T-helper 22 cell (primary cell): ENCODE measurements around the gene ATAD1.
"Not testable (repeated sequence)": the region's sequence is repeated elsewhere in the genome, so short reads cannot be mapped to it uniquely, and the experiment has no call there.

ENCODE experiments used
- DNase-seq: peaks from one replicate; pipeline ENCODE4 v3.0.0-alpha.2; 2020; ENCODE audit warnings: low read depth

ATAD1 gene

DNA sequence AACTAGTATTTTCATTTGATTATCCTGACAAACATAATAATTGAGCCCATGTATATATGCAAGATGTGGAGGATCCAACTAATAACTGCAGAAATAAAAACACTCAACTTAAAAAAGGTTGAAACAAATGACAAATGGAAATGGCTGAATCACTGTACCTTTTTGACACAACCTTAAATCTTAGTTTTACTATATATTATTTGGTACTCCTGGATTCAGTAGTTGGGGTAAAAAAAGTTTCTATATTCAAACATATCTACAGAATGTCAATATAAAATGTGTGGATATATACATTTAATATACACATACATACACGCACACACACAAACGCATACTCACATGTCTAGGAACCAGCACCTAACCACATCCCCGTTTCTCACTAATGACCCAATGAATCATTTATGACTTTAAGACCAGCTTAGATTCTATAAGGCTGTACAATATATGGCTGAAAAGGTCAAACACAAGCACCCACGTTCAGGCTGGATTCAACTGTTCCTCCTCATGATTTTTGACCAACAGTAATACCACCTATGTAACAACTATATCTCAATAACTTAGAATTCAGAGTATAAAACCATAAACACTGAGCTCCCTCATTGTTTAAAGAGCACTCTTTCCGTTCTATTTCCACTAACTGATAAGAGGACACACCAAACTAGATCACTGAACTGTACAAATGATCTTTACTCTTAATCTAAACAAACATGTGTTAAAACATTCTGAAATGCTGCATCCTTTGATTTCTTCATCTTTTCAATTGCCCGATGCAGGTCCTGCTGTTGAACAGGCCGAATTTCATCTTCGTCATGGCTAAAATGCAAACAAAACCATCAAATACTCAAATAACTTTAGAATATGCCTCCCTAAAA is 63.8 kb downstream of the ATAD1 start:
- DNase-seq, result no peak

DNA sequence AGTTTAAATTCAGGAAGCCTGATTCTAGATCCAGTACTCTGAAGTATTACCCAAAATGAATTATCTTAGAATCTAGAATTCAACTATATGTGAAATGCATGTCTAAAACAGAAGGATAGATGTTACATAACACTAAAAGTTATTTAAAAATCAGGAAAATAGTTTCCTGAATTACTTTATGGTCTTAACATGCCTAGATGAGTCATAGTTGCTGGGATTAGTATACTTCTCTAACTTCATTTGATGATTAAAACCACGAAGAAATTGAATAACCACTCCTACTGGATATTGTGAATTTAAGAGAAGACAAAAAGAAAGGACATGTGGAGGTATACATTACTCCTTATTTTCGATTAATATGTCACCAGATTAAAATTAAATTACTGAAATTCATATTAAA is 65.5 kb downstream of the ATAD1 start:
- no peak for DNase-seq

DNA sequence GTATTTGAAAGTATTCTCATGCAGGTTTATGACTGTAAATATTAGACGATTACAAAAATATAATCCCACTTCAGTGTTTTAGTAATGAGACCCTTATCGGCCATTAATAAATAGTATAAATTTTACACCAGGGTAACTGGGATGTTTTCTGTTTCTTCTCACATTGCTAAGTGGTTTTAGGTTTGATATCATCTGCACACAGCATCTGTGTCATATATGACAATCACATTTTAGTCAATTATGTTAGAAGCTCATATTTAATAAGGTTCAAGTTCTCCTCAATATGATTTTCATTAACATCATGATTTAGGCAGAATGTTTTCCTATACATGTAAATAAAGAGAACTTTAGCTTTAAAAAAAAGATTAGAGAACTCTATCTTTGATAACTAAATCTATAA is 66.8 kb downstream of the ATAD1 start:
- DNase-seq, result no peak

DNA sequence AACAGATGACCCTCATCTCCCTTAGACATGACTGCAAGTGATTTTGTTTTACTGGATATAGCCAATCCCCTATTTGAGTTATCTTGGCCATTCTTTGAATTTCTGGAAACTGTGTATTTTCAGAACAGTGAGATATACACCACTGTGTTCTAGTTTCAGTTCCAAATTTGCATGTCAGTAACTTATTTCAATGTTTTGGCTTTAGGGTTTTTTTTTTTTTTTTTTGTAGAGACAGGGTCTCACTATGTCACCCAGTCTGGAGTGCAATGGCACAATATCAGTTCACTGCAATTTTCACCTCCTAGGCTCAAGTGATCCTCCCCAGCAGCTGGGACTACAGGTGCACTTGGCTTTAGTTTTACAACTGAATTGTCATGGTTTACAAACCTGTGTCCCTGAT is 67.2 kb downstream of the ATAD1 start:
- no peak for DNase-seq

DNA sequence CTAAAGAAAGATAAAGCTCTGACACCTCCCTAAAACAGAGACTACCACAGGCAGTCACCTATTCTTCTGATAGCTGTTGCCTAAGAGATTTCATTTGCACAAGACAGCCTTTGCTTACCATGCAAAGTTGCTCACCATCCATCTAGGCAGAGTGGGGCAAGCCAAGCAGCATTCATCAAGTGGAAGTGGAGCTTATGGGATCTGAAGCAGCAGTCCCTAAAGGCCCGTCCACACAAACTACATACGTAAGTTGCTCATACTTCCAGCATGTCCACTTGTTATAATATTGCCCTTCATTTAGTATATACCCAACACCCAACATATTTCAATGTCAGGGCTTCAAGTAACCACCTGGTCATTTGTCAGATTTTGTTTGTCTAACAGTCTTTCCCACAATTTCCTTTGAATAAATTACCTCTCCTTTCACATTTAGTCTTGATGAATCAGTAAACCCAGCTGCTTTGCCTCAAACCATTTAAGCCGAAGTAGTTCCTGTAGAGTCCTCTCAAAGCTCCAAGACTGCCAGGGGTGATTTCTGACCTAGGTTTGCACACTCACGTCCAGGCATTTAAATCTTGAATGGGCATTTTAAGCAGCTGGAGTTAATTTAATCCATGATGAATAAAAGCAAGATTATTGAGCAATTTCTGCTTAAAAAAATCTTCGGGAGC is 67.9 kb downstream of the ATAD1 start:
- no peak for DNase-seq

DNA sequence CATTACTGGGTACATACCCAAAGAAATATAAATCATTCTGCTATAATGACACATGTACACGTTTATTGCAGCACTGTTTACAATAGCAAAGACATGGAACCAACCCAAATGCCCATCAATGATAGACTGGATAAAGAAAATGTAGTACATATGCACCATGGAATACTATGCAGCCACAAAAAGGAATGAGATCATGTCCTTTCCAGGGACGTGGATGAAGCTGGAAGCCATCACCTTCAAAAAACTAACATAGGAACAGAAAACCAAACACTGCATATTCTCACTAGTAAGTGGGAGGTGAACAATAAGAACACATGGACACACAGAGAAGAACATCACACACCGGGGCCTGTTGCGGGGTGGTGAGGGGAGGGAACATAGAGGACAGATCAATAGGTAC is 69.8 kb downstream of the ATAD1 start:
- DNase-seq, result not testable (repeated sequence)

DNA sequence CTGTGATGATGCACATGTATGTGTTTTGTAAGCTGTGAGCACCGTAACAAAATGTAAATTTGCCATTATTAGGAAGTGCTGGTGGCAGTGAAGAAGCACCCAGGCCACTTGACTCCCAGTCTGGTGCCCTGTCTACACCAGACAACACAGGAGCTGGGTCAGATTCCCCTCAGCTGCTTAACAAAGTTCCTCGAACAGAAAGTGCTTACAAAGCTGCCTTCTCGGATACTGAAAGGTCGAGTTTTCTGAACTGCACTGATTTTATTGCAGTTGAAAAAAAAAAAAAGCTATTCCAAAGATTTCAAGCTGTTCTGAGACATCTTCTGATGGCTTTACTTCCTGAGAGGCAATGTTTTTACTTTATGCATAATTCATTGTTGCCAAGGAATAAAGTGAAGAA is 71.1 kb downstream of the ATAD1 start:
- DNase-seq, result no peak

DNA sequence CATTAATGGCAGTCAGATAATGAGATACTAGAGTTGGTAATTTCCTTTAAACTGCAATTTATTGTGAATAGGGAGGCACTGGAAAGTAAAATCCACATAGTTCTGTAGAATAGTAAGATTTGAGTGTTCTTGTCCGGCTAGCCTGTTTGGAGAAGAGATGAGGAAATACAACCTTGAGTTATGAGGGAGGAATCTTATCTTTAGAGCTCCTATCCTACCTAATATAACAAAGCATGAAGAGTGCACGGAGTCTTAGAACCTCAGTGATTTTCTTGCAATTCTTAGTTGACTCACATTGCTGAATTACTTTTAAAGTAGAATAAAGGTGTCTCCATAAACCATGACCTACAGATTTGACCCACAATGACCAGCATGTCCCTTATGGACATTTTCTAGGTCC is 73.4 kb downstream of the ATAD1 start:
- DNase-seq, result no peak

DNA sequence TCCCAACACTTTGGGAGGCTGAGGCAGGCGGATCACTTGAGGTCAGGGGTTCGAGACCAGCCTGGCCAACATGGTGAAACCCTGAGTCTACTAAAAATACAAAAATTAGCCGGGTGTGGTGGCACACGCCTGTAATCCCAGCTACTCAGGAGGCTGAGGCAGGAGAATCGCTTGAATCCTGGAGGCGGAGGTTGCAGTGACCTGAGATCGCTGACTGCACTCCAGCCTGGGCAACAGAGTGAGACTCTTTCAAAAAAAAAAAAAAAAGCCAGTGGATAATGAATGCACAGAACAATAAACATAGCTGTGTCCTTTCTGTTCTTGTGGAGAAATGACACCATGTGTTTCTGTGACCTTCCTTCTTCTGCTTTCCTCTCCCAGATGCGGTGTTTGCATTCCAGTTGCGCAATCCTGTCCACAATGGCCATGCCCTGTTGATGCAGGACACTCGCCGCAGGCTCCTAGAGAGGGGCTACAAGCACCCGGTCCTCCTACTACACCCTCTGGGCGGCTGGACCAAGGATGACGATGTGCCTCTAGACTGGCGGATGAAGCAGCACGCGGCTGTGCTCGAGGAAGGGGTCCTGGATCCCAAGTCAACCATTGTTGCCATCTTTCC is 74.9 kb downstream of the ATAD1 start:
- DNase-seq, result not testable (repeated sequence)

DNA sequence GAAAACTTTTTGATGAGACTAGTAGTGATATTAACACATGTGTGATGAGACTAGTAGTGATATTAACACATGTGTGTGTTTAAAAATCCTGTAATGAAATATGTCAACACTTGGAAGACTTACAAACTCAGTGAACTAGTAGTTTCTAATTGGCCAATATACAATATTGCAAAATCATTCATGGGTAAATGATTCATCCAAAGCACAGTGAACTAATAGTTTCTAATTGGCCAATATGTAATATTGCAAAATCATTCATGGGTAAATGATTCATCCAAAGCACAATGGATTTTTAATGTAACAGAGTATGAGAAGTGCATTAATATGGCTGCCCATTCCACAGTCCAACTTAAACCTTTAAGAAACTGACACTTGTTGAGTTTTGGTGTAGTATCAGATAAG is 77.8 kb downstream of the ATAD1 start:
- DNase-seq, result no peak

DNA sequence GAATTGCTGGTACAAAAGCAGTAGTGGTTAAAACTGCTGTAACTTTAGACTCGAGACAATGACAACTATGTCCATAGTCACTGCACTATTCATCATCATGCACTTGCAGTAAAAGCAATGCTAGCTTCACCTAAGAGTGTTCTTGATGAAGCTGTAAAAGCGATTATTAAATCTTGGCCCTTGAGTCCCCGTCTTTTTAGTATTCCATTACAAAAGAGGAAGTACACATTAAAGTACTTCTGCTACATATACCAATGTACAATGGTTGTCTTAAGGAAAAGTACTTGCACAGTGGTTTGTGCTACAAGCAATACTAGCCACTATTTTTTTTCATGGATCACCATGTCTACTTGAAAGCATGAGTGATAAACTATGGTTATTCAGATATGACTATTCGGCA is 78.3 kb downstream of the ATAD1 start:
- DNase-seq, result no peak

DNA sequence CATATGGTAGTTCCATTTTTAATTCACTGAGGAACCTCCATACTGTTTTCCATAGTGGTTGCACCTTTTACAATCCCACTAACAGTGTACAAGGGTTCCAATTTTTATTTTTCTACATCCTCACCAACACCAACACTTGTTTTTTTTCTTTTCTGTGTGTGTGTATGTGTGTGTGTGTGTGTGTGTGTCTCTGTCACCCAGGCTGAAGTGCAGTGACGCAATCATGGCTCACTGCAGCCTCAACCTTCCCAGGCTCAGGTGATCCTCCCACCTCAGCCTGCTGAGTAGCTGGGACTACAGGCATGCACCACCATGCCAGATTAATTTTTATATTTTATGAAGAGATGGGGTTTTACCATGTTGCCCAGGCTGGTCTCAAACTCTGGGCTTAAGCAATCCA is 79.8 kb downstream of the ATAD1 start:
- not testable (repeated sequence) for DNase-seq

DNA sequence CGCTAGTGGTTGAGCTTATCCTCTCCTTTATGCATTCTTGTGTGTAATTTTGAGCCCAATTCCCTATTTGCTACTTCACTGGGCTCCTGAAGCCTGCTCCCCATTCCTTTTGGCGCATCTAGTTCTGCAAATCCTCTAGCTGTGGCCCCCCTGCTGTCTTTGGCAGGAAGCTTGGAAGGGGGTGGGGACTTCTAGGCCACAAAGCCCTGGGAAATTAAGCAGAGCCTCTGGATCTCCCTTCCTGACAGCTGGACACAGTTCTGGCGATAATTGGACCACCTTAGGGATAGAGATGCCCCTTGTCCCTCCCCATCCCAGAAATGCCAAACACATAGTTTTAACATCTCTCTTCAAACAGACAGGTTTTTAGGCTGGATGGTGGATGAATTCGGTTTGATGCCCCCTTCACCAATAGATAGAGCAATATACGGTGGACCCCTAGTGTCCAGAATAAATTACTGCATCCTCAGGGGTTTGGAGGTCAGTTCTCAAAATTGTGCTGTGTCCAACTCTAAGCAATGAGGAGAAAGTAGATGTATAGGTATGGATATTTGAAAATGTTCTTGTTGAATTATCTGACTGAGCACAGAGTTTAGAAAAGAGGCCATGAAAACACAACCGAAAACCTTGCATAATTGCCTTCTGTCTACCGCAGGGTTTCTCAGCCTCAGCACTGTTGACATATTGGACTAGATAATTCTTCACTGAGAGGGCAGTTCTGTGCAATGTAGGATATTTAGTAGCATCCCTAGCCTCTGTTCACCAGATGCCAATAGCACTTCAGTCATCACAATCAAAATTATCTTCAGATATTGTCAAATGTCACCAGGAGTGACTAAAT is 82.8 kb downstream of the ATAD1 start:
- no peak for DNase-seq

DNA sequence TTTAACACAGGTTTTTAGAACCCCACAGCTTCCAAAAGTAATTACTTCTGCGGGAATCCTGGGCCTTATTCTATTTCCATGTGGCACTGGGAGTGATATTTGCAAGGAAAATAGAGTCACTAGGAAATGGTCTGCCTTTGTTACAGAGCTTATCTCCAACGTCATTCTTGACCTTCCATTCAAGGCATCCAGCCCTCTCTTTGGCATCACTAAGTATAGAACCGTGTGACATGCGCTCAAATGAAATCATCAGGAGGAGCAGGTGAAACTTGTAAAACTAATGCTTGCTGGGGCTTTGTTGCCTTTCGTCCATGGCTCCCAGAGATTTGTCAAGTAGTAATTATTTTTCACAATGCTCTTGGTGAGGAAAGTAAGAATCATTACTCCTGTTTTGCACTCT is 84.9 kb downstream of the ATAD1 start:
- DNase-seq, result no peak

DNA sequence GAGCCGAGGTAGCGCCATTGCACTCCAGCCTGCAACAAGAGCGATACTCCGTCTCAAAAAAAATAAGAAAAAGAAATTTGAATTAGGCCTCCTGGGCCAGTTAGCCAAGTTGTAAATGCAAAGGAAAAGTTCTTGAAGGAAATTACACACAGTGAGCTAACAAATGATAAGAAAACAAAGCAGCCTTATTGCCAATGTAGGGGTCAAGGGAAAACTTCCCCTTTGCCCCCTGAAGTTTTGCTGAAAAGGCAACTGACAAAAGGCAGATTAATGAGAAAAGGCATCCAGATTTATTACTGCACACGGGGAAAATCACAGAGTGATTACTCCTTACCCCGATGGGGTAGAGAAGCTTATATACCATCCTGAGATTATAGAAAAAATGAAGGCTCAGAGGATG is 88.1 kb downstream of the ATAD1 start:
- DNase-seq, result no peak

DNA sequence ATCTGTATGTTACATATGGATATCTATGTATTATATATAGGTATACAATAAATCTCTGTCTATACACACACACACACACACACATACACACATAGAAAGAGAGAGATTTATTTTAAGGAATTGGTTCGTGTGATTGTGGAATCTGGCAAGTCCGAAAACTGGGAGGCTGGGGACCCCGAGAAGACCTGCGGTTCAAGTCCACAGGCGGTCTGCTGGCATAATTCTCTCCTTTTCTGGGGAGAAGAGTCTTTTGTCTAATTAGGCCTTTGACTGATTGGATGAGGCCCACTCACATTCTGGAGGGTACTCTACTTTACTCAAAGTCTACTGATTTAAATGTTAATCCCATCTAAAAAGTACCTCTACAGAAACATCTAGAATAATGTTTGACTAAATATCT is 93.2 kb downstream of the ATAD1 start:
- DNase-seq, result no peak

DNA sequence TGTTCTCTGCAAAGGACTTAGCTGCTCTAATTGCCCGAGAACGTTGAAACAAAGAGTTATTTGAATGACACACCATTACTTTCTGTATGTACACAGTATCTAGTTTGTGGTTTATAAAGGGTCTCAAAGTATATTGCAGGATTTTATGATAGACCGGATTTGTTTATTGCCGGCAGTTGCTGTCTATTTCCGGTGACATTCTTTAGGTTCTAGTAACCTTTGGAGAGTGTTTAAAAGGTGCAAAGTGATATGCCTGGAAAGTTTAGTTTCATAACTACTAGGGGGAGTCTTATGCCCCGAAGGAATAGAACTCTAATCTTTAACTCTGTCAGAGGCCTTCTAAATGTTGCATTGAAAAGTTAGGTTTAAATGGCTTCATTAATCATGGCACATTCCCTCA is 94.5 kb downstream of the ATAD1 start:
- DNase-seq, result no peak

DNA sequence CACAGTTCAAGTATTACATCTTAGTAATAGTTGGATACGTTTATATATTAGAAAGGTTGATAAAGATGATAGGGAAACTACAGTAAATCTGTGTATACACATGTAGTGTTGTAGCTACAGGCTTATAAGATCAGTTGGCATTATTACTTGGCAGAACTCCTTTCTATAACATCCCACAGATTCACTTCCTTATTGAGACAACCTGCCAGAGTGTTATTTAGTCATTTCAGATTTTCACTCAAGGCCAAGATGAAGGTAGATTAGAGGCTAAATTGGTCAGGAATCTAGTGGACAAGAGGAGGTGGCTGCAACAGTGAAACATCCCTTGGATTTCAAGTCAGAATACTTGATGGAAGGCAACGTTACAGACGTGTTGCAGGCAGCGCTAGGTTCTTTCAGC is 95.3 kb downstream of the ATAD1 start:
- no peak for DNase-seq

DNA sequence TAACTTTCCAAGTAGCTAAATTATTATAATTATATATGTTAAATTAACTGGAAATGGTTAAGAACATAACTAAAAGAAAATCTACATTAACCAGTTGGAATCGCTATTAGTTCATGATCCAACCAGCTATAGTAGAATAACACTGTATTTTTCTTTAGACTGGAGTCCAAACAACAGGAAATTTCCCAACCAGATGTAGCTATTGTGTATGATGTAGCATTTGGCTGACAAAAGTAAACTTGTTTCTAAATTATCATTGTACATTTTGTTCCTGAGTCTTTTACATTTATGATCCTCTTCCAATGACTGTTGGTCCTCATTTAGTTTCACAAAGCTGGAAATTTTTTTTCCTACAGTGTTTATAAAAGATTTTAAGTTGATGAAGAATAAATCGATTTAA is 96.2 kb downstream of the ATAD1 start:
- DNase-seq, result no peak

DNA sequence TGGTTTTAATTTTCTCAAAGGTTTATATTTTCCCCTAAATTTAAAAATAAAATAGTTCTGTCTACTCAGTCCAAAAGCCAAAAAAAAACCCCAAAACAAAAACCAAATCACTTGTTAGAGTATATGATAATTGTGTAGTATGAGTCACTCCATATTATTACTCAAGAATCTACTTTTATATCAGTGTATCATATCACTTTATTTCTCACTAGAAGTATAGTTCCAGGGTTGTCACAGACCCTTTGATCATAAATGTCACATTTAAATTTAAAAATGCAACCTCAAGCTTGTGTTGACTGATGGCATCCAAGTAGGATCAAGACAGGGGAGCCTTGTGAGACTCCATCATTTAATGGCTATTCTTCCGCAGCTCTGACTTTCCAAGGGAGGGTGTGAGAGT is 97.4 kb downstream of the ATAD1 start:
- DNase-seq, result no peak

DNA sequence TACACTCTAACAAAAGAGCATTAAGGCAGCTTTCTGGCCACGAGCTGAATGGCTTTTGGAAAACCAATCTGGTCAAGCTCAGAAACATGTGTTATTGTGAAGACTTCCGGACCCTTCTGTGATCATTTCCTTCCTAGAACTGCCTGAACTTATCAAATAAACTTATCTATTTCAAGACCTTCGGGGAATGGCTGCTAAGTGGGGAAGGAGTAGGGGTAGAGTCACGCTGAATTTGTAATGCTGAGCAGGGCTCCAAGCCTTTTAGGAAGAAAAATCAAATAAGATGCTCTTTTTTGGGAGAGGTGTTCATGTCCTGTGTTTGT is 101.7 kb downstream of the ATAD1 start:
- DNase-seq, result no peak

DNA sequence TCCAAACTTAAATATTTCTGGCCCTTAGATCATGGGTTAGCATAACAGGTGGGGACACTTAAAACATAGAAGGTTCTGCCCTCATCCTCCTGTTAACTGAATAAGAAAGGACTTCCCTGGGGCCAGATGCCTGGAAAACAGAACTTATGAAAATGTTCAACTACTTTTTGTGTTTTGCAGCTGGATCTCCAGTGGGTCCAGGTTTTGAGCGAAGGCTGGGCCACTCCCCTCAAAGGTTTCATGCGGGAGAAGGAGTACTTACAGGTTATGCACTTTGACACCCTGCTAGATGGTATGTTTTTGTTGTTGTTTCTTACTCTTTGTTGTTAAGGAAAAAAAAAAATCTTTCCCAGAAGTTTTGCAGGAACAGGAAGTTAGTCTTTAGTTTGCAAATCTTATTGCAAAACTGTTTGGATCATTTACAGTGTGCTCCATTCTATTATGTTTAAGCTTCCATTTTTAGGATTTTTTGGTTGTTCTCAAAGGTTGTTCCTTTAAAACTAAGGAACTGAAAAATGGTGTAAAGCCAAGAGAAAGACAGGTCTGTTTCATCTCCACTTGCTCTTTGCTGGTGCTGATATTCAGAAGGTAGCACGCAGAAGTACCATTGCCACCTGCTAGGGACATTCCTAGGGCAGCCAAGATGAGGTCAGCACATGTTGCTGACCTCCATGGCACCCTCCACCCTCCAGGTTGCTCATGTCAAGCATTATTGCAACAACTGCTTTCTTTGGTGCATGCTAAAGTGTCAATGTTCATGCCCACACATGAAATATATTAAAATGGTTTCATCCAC is 102.3 kb downstream of the ATAD1 start:
- no peak for DNase-seq
